Epithelial cell of esophagus (primary cell): ENCODE measurements around the gene UBE2M.

Experiments used
- DNase-seq: peaks from one replicate; pipeline ENCODE4 v3.0.0; 2010; ENCODE audit warnings: low read depth
- H3K4me3 ChIP-seq: 2 replicates; pipeline ENCODE4 v1.5.1; 2011; ENCODE audit warnings: mild to moderate bottlenecking, low read length, control low read depth
- CTCF ChIP-seq: IDR thresholded peaks from 2 replicates; pipeline ENCODE4 v1.5.1; 2011; ENCODE audit warnings: low read depth, mild to moderate bottlenecking, low read length, control low read depth, inconsistent platforms; ENCODE audit not compliant: insufficient read depth; ENCODE audit errors: missing control alignments

Gene UBE2M

DNA sequence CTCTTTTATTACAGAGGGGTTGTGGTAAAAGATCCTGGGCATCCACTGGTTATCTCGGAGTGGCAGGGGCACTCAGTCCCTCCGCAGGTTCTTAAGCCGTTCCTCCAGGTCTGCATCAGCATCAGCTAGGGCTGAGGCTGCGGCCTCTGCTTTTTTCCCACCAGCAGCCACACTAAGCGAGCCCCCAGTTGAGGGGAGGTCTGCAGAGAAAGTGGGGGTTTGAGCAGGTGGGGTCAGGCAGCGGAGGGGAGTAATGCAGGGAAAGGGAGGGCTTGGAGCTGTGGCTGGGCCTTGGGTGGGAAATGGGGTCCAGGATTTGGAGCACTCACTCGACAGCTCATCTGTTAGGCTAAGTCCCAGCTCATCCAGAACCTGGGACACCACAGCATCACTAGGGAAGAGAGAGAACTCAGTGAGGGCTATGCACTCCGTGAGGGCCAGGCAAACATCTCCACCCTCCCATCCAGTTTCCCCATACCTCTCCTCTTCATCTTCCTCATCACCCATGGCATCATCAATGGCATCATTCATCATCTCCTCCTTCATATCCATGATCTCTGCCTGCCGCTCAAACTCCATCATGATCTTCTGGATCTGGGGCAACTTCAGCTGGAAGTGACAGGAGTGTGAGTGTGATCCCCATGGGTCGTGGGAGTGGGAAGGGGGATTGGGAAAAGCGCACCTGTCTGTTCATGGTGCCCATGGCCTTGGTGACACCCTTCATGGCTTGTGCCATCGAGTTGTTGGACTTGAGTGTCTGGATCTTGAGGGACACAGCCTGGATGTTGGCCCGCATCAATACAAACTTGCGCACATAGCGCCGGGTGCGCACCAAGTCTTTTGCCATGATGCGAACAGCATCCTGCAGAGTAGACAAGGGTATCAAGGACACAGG is 6.6 kb downstream of the UBE2M start:
- no peak for DNase-seq
- no peak for TF ChIP-seq CTCF
- no peak overlapping the region for H3K4me3 ChIP-seq

DNA sequence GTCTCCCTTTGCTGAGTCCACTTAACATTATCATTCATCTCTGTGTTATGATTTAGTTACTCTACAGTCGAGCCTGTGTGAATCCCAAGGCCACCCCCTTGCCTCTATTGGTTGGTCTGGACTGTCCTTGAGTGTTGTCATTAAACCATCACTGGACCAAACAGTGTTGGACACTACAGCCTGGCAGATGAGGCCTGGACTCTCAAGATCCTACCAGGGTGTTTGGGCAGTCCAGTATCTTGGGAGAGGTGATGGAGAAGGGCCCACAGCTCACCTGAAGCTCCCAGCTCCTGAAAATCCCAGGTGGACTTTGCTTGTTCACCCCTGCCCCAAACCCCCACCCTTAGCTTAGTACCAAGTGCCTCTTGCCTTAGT is 7.3 kb downstream of the UBE2M start:
- no peak for DNase-seq
- no peak overlapping the region for H3K4me3 ChIP-seq
- TF ChIP-seq CTCF, result no peak

DNA sequence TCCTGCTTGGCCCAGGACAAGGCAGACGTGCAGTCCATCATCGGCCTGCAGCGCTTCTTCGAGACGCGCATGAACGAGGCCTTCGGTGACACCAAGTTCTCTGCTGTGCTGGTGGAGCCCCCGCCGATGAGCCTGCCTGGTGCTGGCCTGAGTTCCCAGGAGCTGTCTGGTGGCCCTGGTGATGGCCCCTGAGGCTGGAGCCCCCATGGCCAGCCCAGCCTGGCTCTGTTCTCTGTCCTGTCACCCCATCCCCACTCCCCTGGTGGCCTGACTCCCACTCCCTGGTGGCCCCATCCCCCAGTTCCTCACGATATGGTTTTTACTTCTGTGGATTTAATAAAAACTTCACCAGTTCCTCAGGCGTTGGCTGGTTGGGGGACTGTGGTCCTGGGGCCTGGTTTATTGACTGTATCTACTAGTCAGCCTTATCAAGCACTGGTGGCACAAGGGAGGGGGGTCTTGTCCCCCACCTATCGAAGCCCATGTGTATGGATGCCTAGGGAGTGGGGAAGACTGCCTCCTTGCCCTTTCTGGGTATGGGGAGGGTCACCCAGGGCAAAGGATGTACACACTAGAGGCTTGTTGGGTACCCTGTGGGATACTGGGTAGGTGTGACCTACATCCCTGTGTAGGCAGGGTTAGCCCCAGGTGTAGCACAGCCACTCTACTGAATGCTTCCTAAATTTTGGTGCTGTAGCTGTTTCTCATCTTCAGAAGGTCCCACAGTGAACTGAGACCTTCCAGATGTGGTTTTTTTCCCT is 7.9 kb downstream of the UBE2M start:
- TF ChIP-seq CTCF, result no peak
- DNase-seq, result no peak
- H3K4me3 ChIP-seq, result no peak overlapping the region

- no peak for DNase-seq
- H3K4me3 ChIP-seq, result no peak overlapping the region
- TF ChIP-seq CTCF, result no peak
Measured at GRCh38 chr19:58549664-58550361, 8.6 kb downstream of the UBE2M start.

- no peak for TF ChIP-seq CTCF
- DNase-seq, result no peak
- no peak overlapping the region for H3K4me3 ChIP-seq
Measured at GRCh38 chr19:58548859-58549663, 9.3 kb downstream of the UBE2M start.
